Panc1 (cell line): ENCODE measurements around the gene IGF1.

ENCODE experiments used
- CTCF ChIP-seq: fragments of 450-650 bp; IDR thresholded peaks from 2 replicates; pipeline ENCODE4 v1.5.1; 2017; ENCODE audit warnings: mild to moderate bottlenecking
- REST ChIP-seq, 2 experiments: IDR thresholded peaks; 2 replicates each; pipeline ENCODE4 v1.6.1; 2011 to 2012; ENCODE audit warnings: low read depth in 2 of 2, control low read depth in 1 of 2, low read length in 1 of 2, mild to moderate bottlenecking in 1 of 2, moderate library complexity in 1 of 2; ENCODE audit not compliant: insufficient read depth in 1 of 2

GRCh38 chr12:102390068-102390467 is 90.3 kb downstream of the IGF1 start:
- no peak for TF ChIP-seq CTCF
- TF ChIP-seq REST (IDR thresholded peaks at IDR 0.05; ENCODE audit: insufficient read depth in 1 of 2, low read depth in 2 of 2, low read length in 1 of 2) = no peak
